GM11168 (cell line): ENCODE results near the gene SH3GLB1.

Source experiments
- in situ Hi-C: fragments of 300-500 bp; cut with MboI; formaldehyde crosslinking; loops from one replicate; pipeline ENCODE4 v1.12.0; 2022; ENCODE audit warnings: low sequenced_read_pairs; ENCODE audit not compliant: unreplicated experiment

Gene SH3GLB1

DNA sequence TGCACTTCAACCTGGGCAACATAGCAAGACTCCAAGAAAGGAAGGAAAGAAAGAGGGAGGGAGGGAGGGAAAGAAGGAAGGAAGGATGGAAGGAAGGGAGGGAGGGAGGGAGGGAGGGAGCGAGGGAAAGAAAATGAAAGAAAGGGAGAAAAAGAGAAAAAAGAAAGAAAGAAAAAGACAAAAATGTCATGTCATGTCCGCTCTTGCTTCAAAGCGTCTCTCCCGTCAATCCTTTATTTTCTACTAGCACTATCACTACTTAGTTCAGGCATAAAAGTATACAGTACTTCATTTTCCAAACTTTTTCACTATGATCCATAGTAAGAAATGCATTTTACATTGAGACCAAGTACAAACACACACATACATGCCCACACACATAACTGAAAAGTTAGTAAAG is 64.7 kb downstream of the SH3GLB1 start:
- in situ Hi-C loops: no loop called here

DNA sequence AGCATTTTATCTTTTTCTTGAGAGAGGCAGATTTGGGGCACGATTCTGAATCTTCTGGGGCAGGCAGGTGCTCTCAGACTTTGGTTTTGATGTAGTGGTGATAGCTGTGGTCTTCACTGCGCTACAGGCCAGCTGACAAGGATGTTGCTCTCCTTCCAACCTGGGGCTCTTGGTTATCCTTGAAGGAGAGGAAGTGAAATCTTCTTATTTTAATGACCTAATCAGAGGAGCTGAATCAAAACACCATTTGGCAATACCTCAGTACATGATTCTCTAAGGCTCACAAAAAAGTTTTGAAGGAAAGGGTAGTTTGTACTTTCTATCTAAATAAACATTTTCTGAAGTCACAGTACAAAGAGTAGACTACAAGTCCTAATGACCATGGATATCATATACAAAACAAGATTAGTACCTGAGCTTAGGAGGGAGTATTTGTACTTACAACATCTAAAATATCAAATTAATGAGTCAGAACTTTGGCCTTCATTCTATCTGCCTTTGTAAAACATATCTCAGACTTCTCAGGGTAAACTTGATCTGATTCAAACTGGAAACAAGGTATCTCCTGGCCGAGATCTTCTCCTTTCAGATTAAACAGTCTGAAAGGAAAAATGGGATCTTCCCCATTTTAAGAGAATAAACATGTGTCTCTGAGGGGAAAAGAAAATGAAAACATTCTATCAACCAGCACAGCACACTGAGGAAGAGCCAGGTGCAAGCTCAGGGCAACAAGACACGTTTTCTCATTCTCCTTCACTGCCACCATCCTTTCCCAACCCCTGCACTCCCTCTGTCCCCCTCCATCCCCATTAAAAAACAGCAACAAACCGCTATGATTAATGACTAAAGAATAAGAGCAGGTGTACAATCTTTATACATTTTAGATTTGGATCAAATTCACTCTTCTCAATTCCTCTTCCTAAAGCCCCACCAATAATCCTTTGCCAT is 69.2 kb downstream of the SH3GLB1 start:
- in situ Hi-C loops: no loop called here

DNA sequence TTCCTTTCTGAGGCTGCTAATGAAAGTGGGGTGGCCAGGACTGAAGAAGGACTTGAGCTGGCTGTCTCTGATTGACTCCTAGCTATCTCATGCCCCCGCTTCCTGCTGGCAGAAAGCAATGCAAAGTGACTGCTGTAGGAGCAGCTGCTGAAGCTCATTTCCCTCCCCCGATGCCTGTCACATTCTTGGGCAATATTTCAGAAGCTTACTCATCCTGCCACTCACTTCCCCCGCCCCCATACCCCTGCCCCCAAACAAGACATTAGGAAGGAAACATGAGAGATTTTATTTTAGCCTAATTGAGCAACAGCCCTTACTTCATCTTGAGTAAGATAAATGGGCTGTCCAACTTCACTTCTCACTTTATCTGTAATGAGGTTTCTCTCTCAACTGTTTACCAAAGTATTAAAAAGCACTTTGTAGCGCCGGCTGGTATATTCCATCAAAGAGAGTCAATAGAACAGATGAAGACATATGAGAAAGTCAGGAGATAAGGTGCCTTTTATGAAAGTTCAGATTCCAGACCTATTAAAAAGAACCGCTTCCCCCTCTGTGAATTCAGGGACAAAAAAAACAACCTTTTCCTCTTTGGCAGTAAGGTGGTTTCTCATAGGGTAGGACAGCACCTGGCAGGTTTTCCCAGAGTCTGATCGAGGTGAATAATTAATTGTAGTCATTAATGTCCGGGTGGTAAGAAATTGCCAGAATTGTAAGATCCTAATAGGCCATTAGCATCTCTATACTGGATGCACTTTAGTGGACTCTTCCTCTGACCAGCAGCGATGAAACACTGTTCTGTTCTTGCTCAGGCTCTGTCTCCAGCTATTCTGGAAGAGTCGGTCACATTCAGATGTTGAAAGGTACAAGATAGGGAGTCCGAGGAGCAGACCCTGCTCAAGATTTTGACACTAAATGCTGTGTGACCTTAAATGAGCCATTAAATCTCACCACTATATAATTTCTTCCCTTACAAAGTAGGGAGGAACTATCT is 70.2 kb downstream of the SH3GLB1 start:
- in situ Hi-C loops: no loop called here

DNA sequence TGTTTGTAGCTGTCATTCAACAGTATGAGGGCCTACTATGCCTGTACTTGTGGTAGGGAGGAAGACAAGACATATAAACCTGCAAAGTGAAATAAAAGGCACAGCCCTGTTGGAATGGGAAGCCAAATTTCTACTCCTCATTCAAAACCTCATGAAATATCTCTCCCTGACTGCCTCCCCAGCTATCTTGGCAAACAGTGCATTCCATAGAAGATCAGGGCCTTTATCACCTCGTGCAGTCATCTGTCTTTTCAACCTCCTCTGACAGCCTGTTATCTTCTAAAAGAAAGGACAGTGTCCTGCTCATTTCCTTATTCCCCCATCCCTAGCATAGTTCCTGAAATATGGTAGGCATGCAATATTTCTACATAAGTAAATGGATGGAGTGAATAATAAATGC is 71.0 kb downstream of the SH3GLB1 start:
- in situ Hi-C loops: no loop called here

DNA sequence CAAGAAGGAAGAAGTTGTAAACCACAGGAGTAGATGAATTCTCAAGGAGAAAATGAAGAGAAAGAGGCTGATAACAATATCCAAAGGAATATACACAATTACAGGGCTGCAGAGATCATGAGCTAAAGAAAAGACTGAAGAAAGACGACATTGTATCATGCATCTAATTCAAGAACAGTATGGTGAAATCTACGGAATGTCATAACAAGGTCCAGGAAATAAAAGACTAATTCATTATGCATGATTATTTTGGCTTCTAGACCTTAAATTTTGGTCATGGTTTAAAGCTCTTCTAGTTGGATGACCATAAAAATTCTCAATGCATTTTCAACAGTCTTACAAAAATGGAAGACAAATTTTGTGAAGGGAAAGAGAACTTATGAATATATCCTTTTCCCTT is 71.7 kb downstream of the SH3GLB1 start:
- in situ Hi-C loops: no loop called here

DNA sequence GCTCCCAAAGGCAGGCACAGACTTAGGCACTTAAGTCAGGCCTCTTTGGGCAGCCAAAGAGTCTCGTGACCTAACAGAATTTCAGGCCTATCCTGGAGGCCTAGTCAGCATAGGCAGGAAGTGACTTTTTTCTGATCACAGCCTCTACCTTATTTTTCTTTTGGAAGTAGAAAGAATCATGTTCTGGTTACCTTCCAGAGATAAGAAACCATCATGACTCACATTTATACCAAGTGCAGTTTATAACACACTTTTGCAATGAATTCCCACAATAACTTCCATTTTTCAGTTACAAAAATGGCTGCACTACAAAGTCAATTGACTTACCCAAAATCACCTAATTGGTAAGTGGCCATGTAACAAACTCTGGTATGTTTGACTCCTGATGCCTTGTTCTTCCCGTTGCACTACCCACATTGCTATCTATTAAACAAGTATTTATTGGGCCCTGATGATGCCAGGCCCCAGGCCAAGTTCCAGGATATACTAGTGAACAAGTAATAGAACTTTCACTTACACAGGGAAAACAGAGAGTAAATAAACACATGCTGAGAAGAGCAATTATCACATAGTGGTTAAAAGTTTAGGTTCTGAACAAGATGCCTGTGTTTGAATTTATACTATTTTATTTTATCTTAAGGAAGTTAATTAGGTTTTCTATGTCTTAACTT is 74.3 kb downstream of the SH3GLB1 start:
- in situ Hi-C loops: no loop called here

DNA sequence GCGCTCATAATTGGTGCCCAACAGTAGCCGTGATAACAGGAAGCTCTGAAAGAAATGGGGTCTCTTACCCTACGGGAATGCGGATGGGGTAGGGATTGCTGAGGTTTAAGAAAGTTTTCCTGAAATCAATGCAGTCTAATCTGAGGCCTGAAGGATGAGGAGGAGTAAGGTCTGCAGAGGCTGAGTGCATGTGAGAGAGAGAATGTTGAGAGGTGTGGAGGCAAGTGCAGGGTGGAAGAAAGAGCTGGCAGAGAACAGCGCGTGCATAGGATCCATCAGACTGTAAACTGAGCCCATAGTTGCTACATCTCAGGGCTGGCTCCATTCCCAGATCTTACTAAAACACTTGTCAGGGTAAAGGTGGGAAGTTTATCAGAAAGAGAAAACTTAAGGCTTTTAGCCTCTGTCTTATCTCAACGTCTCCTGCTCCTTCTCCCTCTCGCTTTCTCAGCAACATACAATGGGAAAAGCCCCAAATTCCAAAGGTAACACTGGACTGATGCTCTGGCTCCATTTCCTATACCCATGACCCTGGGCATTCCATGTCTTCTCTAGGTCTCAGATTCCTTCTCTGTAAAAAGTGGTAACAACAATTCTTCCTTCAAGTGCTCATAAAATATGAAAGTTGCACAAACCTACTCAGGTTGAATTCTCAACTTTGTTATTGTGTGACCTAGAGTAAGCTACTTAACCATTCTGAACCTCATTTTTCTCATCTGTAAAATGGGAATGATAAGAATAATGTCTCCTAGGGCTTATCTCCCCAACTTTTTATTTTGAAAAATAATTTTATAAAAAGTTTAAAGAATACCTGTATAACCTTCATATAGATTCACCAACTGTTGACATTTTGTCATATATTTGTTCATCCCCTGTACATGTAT is 75.2 kb downstream of the SH3GLB1 start:
- in situ Hi-C loops: no loop called here

DNA sequence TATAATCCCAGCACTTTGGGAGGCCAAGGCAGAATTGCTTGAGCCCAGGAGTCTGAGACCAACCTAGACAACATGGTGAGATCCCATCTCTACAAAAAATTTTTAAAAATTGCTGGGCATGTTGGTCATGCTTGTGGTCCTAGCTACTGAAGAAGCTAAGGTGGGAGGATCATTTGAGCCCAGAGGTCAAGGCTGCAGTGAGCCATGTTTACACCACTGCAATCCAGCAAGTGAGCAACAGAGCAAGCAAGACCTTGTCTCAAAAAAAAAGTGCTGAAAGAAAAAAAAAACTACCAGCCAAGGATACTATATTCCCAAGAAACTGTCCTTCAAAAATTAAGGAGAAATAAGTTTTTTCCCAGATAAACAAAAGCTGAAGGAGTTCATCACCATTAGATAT is 78.1 kb downstream of the SH3GLB1 start:
- in situ Hi-C loops: no loop called here

DNA sequence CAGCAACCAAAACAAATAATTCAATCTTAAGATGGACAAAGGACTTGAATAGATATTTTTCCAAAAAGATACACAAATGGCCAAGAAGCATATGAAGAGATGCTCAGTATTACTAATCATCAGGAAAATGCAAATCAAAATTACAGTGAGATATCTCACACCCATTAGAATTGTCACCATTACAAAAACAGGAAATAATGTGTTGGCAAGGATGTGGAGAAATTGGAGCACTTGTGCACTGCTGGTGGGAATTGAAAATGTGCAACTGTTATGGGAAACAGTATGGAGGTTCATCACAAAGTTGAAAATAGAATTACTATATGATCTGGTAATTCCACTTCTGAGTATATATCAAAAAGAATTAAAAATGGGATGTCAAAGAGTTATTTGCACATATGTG is 83.2 kb downstream of the SH3GLB1 start:
- in situ Hi-C loops: no loop called here

DNA sequence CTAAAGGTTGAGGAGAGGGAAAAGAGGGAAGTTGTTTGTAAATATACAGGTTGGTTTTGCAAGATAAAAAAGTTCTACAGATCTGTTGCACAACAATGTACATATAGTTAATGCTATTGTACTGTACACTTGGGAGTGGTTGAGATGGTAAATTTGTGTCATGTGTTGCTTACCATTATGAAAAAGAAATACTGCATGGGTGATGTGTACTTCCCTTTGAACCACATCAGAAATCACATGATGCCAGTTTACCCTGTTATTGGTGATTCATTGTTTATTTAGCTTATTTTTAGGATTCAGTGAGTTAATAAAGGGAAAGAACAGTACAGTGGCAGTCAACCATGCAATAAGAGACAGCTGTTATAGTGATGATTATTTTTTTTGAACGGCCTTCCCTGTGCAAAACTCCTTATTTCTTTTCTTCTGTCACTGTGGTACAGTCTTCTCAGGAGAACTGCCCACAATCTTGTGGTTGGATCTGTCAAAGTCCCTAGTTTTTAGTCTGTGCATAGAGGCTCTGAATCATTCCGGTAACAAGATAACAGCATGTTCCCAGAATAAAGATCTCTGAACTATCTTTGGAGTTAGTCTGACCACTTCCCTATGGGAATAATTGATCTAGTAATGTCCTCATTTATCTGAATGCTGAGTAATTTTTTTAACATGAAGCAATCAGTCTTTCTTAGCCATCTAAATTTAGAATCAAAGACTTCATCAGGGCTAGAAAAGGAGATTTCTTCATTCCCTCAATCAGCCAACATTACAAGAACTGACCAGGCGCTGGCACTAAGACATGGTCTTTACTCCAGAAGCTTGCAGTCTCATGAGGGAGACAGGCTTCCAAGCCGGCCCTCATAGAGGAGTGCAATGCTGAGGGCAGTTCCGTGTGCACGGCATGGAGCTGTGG is 84.2 kb downstream of the SH3GLB1 start:
- in situ Hi-C loops: no loop called here

DNA sequence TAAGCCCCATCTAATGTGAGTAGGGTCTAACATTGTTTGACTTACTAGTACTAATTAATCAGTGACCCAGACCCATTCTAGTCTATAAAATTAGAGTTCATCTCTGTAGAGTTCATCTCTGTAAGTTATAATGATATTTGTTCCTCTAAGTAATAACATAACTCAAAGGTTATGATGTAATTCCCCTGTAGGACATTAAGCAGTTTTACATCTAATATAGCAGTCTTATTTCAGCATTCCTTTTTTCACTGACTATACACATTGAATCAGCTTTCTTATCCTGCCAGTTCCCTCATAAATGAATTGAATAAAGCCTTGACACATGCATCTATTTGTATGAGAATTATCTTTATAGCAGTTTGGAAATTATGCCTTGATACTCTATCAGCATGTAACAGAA is 90.9 kb downstream of the SH3GLB1 start:
- in situ Hi-C loops: no loop called here
